SK-N-SH (cell line): ENCODE results near the gene LMAN2.

ENCODE experiments used
- EP300 ChIP-seq, 2 experiments: IDR thresholded peaks; 2 replicates each; pipeline versions ENCODE4 v1.4.0 to v1.6.1; 2012; ENCODE audit warnings: borderline replicate concordance in 1 of 2, low read depth in 1 of 2, low read length in 1 of 2
- EZH2phosphoT487 ChIP-seq: fragments of 200-600 bp; sonication (generic); IDR thresholded peaks from 2 replicates; pipeline ENCODE4 v1.6.1; 2017; ENCODE audit warnings: low read depth, mixed run types, mild to moderate bottlenecking, antibody characterized with exemption, moderate library complexity, borderline replicate concordance
- FOXJ3 ChIP-seq: sonication (generic); formaldehyde crosslinking; IDR thresholded peaks from 2 replicates; pipeline ENCODE4 v1.5.1; 2020; ENCODE audit warnings: mild to moderate bottlenecking, missing genetic modification reagents
- GABPA ChIP-seq: IDR thresholded peaks from 2 replicates; pipeline ENCODE4 v1.4.0; 2012; ENCODE audit warnings: low read depth, mild to moderate bottlenecking
- MXI1 ChIP-seq: IDR thresholded peaks from 2 replicates; pipeline ENCODE4 v1.6.1; 2012; ENCODE audit warnings: mild to moderate bottlenecking, low read depth, low read length, improper control_type of control experiment
- POLR2AphosphoS5 ChIP-seq: IDR thresholded peaks from 2 replicates; pipeline ENCODE4 v1.6.1; 2012; ENCODE audit warnings: low read depth, low read length
- SIN3A ChIP-seq: IDR thresholded peaks from 2 replicates; pipeline ENCODE4 v1.6.1; 2012; ENCODE audit warnings: low read depth, mild to moderate bottlenecking, low read length, moderate library complexity, borderline replicate concordance
- TAF1 ChIP-seq: IDR thresholded peaks from 2 replicates; pipeline ENCODE4 v1.6.1; 2012; ENCODE audit warnings: low read depth, mild to moderate bottlenecking, low read length, moderate library complexity, borderline replicate concordance
- YY1 ChIP-seq: IDR thresholded peaks from 2 replicates; pipeline ENCODE4 v1.4.0; 2012; ENCODE audit warnings: low read depth, mild to moderate bottlenecking
- TF ChIP-seq, protein P1 (sequence below): fragments of 200-600 bp; sonication (generic); IDR thresholded peaks from 2 replicates; pipeline ENCODE4 v1.6.1; 2017; ENCODE audit warnings: antibody characterized with exemption, mild to moderate bottlenecking, moderate library complexity
- TF ChIP-seq, protein P2 (sequence below): fragments of 150-350 bp; IDR thresholded peaks from 2 replicates; pipeline ENCODE4 v1.6.1; 2017; ENCODE audit warnings: antibody characterized with exemption, low read length, low read depth, borderline replicate concordance
- TF ChIP-seq, protein P3 (sequence below): IDR thresholded peaks from 2 replicates; pipeline ENCODE4 v1.6.1; 2012; ENCODE audit warnings: mild to moderate bottlenecking, low read depth, low read length, moderate library complexity

DNA sequence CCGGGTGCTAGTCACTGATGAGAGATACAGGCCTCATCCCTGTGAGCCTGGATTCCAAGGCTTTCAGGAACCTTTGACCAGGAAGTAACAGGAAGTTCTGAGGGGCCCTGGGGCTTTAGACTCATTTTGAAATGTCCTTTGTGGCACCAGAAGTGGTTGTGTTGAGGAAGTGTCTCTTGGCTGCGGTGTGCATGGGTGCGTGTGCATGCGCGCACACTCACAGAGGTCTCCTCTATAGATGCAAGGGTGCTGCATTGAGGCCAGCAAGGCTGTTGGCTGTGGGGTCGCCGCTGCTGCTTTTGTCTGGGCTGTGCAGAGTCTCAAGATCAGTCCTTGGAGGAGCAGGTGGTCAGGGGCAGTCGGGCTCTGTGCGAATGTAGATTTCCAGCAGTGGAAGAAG is 55.5 kb downstream of the LMAN2 start:
- TF ChIP-seq YY1: no peak
- TF ChIP-seq, protein P1, sequence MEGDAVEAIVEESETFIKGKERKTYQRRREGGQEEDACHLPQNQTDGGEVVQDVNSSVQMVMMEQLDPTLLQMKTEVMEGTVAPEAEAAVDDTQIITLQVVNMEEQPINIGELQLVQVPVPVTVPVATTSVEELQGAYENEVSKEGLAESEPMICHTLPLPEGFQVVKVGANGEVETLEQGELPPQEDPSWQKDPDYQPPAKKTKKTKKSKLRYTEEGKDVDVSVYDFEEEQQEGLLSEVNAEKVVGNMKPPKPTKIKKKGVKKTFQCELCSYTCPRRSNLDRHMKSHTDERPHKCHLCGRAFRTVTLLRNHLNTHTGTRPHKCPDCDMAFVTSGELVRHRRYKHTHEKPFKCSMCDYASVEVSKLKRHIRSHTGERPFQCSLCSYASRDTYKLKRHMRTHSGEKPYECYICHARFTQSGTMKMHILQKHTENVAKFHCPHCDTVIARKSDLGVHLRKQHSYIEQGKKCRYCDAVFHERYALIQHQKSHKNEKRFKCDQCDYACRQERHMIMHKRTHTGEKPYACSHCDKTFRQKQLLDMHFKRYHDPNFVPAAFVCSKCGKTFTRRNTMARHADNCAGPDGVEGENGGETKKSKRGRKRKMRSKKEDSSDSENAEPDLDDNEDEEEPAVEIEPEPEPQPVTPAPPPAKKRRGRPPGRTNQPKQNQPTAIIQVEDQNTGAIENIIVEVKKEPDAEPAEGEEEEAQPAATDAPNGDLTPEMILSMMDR: no peak
- no peak for TF ChIP-seq TAF1
- no peak for TF ChIP-seq MXI1
- no peak for TF ChIP-seq EP300 (IDR thresholded peaks at IDR 0.05; ENCODE audit: borderline replicate concordance in 1 of 2, low read depth in 1 of 2, low read length in 1 of 2)
- TF ChIP-seq, protein P2, sequence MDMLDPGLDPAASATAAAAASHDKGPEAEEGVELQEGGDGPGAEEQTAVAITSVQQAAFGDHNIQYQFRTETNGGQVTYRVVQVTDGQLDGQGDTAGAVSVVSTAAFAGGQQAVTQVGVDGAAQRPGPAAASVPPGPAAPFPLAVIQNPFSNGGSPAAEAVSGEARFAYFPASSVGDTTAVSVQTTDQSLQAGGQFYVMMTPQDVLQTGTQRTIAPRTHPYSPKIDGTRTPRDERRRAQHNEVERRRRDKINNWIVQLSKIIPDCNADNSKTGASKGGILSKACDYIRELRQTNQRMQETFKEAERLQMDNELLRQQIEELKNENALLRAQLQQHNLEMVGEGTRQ: no peak
- TF ChIP-seq FOXJ3 (CRISPR knock-in tag): no peak
- TF ChIP-seq EZH2phosphoT487: no peak
- TF ChIP-seq, protein P3, sequence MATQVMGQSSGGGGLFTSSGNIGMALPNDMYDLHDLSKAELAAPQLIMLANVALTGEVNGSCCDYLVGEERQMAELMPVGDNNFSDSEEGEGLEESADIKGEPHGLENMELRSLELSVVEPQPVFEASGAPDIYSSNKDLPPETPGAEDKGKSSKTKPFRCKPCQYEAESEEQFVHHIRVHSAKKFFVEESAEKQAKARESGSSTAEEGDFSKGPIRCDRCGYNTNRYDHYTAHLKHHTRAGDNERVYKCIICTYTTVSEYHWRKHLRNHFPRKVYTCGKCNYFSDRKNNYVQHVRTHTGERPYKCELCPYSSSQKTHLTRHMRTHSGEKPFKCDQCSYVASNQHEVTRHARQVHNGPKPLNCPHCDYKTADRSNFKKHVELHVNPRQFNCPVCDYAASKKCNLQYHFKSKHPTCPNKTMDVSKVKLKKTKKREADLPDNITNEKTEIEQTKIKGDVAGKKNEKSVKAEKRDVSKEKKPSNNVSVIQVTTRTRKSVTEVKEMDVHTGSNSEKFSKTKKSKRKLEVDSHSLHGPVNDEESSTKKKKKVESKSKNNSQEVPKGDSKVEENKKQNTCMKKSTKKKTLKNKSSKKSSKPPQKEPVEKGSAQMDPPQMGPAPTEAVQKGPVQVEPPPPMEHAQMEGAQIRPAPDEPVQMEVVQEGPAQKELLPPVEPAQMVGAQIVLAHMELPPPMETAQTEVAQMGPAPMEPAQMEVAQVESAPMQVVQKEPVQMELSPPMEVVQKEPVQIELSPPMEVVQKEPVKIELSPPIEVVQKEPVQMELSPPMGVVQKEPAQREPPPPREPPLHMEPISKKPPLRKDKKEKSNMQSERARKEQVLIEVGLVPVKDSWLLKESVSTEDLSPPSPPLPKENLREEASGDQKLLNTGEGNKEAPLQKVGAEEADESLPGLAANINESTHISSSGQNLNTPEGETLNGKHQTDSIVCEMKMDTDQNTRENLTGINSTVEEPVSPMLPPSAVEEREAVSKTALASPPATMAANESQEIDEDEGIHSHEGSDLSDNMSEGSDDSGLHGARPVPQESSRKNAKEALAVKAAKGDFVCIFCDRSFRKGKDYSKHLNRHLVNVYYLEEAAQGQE: no peak
- no peak for TF ChIP-seq SIN3A
- no peak for TF ChIP-seq GABPA
- no peak for TF ChIP-seq POLR2AphosphoS5
